DND-41 (cell line): ENCODE results near the gene PLA2G15.
A peak's percentile ranks its signal among the peaks of the same experiment; 100 is the strongest.

Experiments
- ATAC-seq: fragments of 200-7000 bp; cut with Tn5 transposase; 3 replicates; pipeline ENCODE4 v1.9.1; 2021; ENCODE audit warnings: low read depth; ENCODE audit not compliant: insufficient read depth
- DNase-seq: peaks from one replicate; pipeline ENCODE4 v3.0.0-alpha.2; 2020
- H2AFZ ChIP-seq: 2 replicates; pipeline ENCODE4 v1.6.0; 2012; ENCODE audit warnings: low read depth, low read length
- H3K27ac ChIP-seq: 2 replicates; pipeline ENCODE4 v1.5.1; 2012; ENCODE audit warnings: low read length, inconsistent platforms
- H3K27me3 ChIP-seq: fragments of 200-600 bp; sonication (generic); 2 replicates; pipeline ENCODE4 v1.6.0; 2012; ENCODE audit warnings: low read length, mild to moderate bottlenecking, inconsistent platforms; ENCODE audit not compliant: insufficient read depth, poor library complexity
- H3K36me3 ChIP-seq: 2 replicates; pipeline ENCODE4 v1.5.1; 2012; ENCODE audit warnings: low read length, inconsistent platforms; ENCODE audit not compliant: insufficient read depth
- H3K4me1 ChIP-seq: 2 replicates; pipeline ENCODE4 v1.5.1; 2012; ENCODE audit warnings: mild to moderate bottlenecking, low read length; ENCODE audit not compliant: insufficient read depth
- H3K4me2 ChIP-seq: 2 replicates; pipeline ENCODE4 v1.6.0; 2012; ENCODE audit warnings: mild to moderate bottlenecking, moderate library complexity, low read length, inconsistent platforms; ENCODE audit not compliant: insufficient read depth
- H3K4me3 ChIP-seq, 2 experiments: fragments of 200-600 bp in 1 of 2; shearing (Covaris generic) in 1 of 2; 2 replicates each; pipeline ENCODE4 v1.5.1; 2012 to 2016; ENCODE audit warnings: inconsistent platforms in 2 of 2, low read length in 2 of 2, mild to moderate bottlenecking in 2 of 2, low read depth in 1 of 2, moderate library complexity in 1 of 2
- H3K79me2 ChIP-seq: 2 replicates; pipeline ENCODE4 v1.6.0; 2012; ENCODE audit warnings: low read length, inconsistent platforms; ENCODE audit not compliant: insufficient read depth
- H3K9ac ChIP-seq: 2 replicates; pipeline ENCODE4 v1.6.0; 2012; ENCODE audit warnings: low read depth, mild to moderate bottlenecking, inconsistent platforms, low read length, moderate library complexity
- H3K9me3 ChIP-seq: 2 replicates; pipeline ENCODE4 v1.5.1; 2012; ENCODE audit warnings: low read length, moderate library complexity, mild to moderate bottlenecking, inconsistent platforms; ENCODE audit not compliant: insufficient read depth, severe bottlenecking
- H4K20me1 ChIP-seq: 2 replicates; pipeline ENCODE4 v1.6.0; 2012; ENCODE audit warnings: low read length; ENCODE audit not compliant: insufficient read depth
- CTCF ChIP-seq: IDR thresholded peaks from 2 replicates; pipeline ENCODE4 v1.5.1; 2012; ENCODE audit warnings: borderline replicate concordance, low read length, moderate library complexity, mild to moderate bottlenecking; ENCODE audit not compliant: poor library complexity, severe bottlenecking; ENCODE audit errors: extremely low read depth
- EZH2 ChIP-seq: IDR thresholded peaks from 3 replicates; pipeline ENCODE4 v1.6.1; 2012; ENCODE audit warnings: borderline replicate concordance, low read depth, mild to moderate bottlenecking, moderate library complexity, low read length, inconsistent platforms; ENCODE audit not compliant: severe bottlenecking

The PLA2G15 gene

GRCh38 chr16:68264128-68265077 lies 19.2 kb downstream of the PLA2G15 start, which contains the start of gene SLC7A6:
TSS of gene SLC7A6 (plus strand) at chr16:68264526. CDS start at chr16:68274727, 10,201 bp downstream.
- ATAC-seq, result peak; percentile 68
- peak within 1 kb of the TSS; percentile 73 for H3K4me2 ChIP-seq
- H3K9me3 ChIP-seq, result no peaks in the 10 kb centered on the region
- TF ChIP-seq CTCF, result peak; percentile 88
- no peak for TF ChIP-seq EZH2
- peaks cover 38% of the 10 kb centered on the region for H3K36me3 ChIP-seq
- H3K27me3 ChIP-seq, result no peaks in the 10 kb centered on the region
- peaks cover 67% of the 10 kb centered on the region for H3K79me2 ChIP-seq
- peak within 1 kb of the TSS; percentile 68 to 77 for H3K4me3 ChIP-seq
- H2AFZ ChIP-seq, result peak within 1 kb of the TSS; percentile 78
- peaks cover 14% of the 10 kb centered on the region; the same call in 1 of the 2 replicates for H4K20me1 ChIP-seq
- H3K4me1 ChIP-seq, result peaks cover 56% of the 10 kb centered on the region
- DNase-seq, result peak; percentile 76
- H3K9ac ChIP-seq, result peak within 1 kb of the TSS; percentile 87
- peak within 1 kb of the TSS; percentile 85 for H3K27ac ChIP-seq

- peak overlapping the region; percentile 85 for H3K27ac ChIP-seq
- H3K4me1 ChIP-seq, result peaks cover 60% of the 10 kb centered on the region
- ATAC-seq, result peak; percentile 57
- H3K9ac ChIP-seq, result peak overlapping the region; percentile 87
- H3K4me2 ChIP-seq, result peak overlapping the region; percentile 73
- H3K4me3 ChIP-seq, result peak overlapping the region; percentile 45 to 77; a peak in 3 of 4 replicates
- DNase-seq, result peak; percentile 68
- no peak for TF ChIP-seq EZH2
- peaks cover 74% of the 10 kb centered on the region for H3K79me2 ChIP-seq
- peaks cover 38% of the 10 kb centered on the region for H3K36me3 ChIP-seq
- peak overlapping the region; percentile 78 for H2AFZ ChIP-seq
- H3K27me3 ChIP-seq, result no peaks in the 10 kb centered on the region
- H3K9me3 ChIP-seq, result no peaks in the 10 kb centered on the region
- peaks cover 22% of the 10 kb centered on the region; the same call in 1 of the 2 replicates for H4K20me1 ChIP-seq
These were observed 20.1 kb downstream of the PLA2G15 start for GRCh38 chr16:68265078-68265920.

- Histone ChIP-seq H3K9ac (peak overlapping the region; percentile 17), H3K27me3 (no peaks in the 10 kb centered on the region), H3K4me2 (peak overlapping the region; percentile 34), H2AFZ (no peak overlapping the region), H4K20me1 (peaks cover 34% of the 10 kb centered on the region; the same call in 1 of the 2 replicates), H3K36me3 (peaks cover 48% of the 10 kb centered on the region), H3K79me2 (peaks cover 95% of the 10 kb centered on the region), H3K27ac (peak overlapping the region; percentile 22; the same call in 1 of the 2 replicates), H3K9me3 (no peaks in the 10 kb centered on the region), H3K4me1 (peaks cover 70% of the 10 kb centered on the region), H3K4me3 (no peak overlapping the region)
- TF ChIP-seq CTCF (no peak), EZH2 (no peak)
- DNase-seq (no peak), ATAC-seq (no peak)
These were observed 22.6 kb downstream of the PLA2G15 start for GRCh38 chr16:68267612-68268405.
